ENCODE data around the gene CCDC78. TPM values are rescaled to one million over a fixed set of nuclear protein-coding genes. Genes with fewer than 3 reads are reported as not detected.

The CCDC78 gene
- 0.20 TPM for total RNA-seq

- no peak for DNase-seq
Observed at GRCh38 chr16:726438-727290, at the start of gene CCDC78, which contains the start of gene HAGHL. Gene CCDC78 (minus strand): TSS chr16:726443. CDS start chr16:726367, 76 bp downstream. Gene HAGHL (plus strand): TSS chr16:727106. CDS start chr16:727510, 404 bp downstream.

DNA sequence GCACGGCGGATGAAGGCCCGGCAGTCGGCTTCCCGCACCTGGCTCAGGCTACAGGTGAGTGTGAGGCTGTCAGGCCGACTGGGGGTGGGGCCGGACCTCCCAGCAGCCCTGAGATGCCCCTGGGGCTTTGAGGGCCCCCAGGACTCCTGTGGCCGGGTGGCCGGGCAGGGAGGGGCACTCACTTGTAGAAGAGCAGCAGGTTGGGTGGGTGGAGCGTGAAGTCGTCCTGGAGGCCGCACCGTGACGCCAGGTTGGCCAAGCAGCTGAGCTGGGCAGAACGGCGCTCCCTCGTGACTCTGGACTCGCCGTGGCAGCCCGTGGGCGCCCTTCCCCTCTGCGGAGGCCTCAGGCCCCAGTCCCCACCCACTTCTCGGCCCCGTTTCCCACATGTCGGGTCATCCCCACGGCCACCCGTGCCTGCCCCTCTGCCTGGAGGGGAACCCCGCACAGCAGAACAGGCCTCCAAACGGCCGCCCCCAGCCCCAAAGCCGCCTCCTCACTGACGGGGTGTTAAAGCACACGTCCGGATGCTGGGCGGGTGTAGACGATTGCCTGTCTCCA lies 49.1 kb upstream of the CCDC78 start:
- DNase-seq = no peak

DNA sequence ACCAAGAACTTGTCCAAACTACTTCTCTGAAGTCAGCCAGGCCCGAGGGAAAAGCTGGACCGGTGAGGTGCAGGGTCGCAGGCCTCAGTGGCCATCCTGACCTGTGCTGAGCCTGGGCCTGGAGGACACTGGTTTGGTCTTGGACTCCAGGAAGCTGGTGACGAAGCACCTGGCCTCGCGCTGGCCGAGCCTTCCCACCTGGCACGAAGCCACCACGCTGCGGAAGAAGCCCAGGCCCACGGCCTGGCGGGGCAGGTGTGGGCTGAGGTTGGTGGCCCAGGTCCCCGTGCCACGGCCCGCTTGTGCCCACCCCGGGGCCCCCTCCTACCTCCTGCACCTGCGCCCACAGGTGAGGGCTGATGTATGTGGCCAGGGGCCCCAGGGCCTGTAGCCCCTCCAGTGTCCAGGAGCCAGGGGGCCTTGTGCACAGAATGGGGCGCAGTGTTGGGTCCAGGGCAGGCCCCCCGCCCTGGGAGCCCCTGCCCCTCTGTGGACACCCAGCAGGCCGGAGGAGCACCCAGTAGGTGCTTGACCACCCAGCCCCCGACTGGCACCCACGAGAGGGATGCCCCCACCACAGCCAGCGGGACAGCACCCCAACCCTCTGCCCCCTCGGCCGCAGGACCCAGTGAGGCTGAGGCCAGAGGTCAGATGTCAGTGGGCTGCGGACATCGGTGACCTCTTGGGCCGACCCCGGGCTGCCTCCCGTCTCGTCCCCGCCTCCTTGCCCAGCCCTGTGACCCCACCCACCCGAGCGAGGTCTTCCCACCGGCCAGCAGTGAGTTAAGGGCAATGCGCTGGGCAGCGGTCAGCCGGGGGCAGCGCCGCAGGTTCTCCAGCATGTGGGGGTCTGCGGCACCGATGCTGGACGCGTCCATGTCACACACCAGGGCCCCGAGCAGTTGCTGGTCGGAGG lies 48.1 kb upstream of the CCDC78 start:
- DNase-seq = no peak

- DNase-seq = no peak
Observed at GRCh38 chr16:772959-773358, 46.7 kb upstream of the CCDC78 start.

- no peak for DNase-seq
Observed at GRCh38 chr16:770411-770810, 44.2 kb upstream of the CCDC78 start.

GRCh38 chr16:769934-770333 lies 43.7 kb upstream of the CCDC78 start:
- DNase-seq = no peak

- no peak for DNase-seq
Observed at GRCh38 chr16:769184-769784, 43.0 kb upstream of the CCDC78 start.

GRCh38 chr16:768428-768827 lies 42.2 kb upstream of the CCDC78 start:
- DNase-seq = no peak

GRCh38 chr16:767743-768235 lies 41.5 kb upstream of the CCDC78 start:
- no peak for DNase-seq

DNA sequence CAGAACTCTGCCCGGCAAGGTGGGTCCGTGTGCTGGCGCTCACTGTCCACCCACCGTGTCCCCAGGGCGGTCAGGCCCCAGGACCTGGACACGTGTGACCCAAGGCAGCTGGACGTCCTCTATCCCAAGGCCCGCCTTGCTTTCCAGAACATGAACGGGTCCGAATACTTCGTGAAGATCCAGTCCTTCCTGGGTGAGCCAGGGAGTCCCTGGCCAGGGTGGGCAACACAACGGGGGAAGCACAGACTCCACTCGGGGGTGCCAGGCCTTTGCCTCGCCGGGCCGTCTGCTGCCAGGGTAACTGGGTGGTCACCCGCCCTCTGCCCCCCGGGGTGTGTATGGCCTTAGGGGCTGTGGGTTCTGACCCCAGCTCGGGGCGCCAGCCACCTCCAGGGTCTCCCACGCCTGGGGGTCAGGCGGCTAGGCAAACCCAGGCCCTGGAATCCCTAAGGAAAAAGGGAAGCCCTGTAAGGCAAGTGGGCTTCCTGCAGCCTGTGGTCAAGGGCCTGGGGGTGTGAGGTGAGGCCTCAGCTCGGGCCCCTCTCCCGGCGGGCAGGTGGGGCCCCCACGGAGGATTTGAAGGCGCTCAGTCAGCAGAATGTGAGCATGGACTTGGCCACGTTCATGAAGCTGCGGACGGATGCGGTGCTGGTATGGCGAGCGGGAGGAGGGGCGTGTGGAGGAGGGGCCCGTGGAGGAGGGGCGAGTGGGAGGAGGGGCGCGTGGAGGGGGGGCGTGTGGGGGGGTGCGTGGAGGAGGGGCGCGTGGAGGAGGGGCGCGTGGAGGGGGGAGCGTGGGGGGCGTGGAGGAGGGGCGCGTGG lies 40.8 kb upstream of the CCDC78 start:
- DNase-seq = no peak

DNA sequence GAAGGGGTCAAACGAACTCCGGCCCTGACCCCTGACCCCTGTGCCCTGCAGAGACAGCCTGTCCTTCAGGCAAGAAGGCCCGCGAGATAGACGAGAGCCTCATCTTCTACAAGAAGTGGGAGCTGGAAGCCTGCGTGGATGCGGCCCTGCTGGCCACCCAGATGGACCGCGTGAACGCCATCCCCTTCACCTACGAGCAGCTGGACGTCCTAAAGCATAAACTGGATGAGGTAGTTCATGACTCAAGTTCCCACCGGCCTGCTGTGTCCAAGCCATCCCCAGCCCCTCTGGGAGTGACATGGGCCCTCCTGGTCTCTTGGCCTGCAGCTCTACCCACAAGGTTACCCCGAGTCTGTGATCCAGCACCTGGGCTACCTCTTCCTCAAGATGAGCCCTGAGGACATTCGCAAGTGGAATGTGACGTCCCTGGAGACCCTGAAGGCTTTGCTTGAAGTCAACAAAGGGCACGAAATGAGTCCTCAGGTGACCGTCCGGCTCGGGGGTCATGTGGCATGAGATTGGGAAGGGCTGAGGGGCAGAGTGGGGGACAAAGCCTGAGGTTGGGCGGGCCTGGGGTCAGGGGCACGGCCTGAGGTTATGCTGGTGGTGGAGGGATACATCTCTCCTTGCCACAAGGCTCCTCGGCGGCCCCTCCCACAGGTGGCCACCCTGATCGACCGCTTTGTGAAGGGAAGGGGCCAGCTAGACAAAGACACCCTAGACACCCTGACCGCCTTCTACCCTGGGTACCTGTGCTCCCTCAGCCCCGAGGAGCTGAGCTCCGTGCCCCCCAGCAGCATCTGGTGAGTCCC lies 40.0 kb upstream of the CCDC78 start:
- no peak for DNase-seq

DNA sequence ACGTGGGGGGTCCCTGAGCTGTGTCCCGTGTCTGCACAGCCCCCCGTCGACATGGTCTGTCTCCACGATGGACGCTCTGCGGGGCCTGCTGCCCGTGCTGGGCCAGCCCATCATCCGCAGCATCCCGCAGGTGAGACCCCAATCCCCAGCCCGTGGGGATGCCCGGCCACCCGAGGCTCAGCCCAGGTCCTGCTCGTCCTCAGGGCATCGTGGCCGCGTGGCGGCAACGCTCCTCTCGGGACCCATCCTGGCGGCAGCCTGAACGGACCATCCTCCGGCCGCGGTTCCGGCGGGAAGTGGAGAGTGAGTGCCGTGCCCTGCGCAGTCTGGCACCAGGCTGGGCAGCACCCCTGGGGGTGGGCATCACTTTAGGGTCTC lies 39.2 kb upstream of the CCDC78 start:
- DNase-seq = no peak

DNA sequence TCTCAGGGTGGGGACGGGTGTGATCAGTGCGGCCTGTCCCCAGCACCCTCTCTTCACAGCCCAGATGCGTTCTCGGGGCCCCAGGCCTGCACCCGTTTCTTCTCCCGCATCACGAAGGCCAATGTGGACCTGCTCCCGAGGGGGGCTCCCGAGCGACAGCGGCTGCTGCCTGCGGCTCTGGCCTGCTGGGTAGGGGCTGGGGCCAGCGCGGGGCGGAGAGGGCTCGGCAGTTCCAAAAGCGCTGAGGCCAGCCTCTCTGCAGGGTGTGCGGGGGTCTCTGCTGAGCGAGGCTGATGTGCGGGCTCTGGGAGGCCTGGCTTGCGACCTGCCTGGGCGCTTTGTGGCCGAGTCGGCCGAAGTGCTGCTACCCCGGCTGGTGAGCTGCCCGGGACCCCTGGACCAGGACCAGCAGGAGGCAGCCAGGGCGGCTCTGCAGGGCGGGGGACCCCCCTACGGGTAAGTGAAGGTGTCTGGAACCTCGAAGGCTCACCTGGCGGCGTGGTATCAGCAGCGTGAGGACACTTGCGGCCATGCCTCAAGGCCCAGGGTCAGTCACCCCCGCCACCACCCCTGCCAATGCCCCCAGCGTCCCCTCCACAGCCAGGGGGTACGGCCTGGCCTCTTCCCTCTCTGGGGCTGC lies 38.7 kb upstream of the CCDC78 start:
- DNase-seq = no peak

DNA sequence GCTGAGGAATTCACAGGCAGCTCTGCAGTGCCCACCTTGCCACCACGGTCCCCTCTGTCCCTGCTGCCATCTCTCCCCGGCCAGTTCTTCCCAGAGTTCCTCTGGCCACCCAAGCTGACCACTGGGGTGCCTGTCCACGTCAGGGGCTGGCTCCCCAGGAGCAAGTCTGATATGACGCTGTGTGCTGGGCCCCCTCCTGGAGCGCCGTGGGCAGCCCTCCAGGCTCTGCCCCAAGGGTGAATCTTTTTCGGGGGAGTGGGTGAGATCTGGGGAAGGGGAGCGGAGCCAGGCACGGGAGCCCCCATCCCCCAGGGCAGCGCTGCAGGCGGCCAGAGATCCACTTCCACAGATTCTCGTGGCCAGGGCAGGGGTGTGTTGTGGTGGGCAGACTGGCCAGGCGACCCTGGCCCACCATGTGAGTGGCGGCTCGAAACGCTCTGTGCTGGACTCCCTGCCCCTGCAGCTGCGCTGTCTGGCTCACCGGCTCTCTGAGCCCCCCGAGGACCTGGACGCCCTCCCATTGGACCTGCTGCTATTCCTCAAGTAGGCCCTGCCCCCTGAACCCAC lies 38.0 kb upstream of the CCDC78 start:
- DNase-seq = no peak

DNA sequence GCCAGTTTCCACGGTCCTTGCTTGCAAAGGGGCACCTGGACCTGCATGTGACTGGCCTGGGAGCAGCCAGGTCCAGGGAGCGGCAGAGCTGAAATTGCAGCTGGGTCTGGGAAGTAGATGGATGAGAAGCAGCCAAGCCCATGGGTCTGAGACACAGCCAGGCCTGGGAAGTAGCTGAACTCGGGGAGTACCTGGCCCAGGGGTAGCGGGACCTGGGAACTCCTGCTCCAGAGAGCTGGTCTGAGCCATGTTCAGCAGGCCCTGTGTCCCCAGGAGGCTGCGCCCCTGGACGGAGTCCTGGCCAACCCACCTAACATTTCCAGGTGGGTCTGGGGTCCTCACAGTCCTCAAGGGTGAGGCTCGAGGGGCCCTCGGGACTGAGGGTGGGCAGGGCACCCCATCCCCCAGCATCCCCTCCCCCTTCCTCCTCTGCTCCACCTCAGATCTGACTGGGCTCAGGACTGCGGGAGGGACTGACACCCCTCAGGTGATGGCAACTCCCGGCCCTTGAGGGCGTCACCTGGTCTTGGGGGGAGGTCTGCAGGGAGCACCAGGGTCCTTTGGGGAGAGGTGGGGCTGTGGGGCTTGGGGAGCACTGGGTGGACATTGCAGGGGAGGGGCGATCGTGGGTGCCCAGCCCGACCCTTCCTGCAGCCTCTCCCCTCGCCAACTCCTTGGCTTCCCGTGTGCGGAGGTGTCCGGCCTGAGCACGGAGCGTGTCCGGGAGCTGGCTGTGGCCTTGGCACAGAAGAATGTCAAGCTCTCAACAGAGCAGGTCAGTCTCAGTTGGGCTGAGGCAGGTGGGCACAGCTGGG lies 37.3 kb upstream of the CCDC78 start:
- DNase-seq = no peak

DNA sequence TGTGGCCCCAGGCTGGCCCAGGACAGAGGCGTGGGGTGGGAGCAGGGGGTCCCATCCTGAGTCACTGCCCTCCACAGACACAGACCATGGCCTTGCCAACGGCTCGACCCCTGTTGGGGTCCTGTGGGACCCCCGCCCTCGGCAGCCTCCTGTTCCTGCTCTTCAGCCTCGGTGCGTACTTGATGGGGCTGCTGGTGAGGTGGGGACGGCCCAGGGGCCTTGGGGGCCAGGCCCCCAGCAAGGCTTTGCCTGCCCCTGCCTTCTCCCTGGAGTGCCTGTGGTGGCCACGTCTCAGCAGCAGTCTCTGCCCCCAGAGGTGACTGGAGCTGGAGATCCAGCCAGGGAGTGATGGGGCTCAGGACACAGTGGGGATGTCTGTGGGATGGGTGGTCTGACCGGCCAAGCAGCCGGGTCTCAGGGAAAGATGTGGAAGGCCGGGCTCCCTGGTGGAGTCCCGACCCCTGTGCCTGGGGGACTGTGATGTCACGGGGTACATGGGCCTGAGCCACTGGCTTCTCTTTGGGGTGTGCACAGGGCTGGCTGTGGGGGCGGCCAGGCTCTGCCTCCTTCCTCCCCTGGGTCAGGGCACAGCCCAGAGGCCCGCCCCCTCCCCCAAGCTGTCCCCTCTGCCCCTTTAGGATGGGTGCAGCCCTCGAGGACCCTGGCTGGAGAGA lies 36.5 kb upstream of the CCDC78 start:
- no peak for DNase-seq

DNA sequence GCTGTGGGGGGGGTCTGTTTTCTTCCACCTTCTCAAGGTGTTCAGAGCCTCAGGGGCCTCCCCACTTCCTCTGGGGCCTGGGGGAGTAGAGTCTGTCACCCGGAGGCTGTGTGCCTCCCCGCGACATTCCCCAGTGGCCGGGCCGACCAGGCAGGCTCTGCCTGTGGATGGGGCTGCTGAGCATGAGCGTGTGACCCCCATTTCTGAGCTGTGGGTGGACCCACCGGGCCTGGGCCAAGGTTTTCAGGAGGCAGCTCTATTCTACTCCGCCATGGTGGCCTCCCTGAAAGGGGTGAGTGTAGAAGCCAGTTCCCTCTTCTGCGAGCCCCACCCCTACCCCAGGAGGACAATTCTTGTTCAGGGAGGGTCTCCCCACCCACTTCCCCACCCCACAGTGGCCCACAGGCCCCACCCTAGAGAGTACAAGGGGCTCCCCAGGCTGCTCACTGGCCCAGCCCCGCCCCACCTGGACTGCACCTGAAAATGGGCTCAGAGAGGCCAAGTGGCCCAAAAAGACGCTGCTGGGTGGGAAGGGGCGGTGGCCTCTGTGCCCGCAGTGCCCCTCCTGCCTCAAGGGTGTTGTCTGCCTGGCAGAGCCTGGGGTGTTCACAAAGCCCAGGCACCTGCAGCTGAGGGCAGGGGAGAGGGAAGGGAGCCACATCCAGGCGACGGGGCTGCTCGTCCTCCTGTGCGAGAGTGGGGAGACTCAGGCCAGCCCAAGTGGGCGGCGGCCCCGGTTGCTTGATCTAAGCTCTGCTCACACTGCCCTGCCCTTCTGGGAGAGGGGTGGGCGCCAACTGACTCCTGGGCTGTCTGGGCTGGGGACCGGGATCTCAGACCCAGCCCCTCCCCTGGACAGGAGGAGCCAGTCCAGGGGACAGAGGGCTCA lies 35.6 kb upstream of the CCDC78 start:
- DNase-seq = no peak
